Suppressor macrophage treated with lipopolysaccharide for 4 hours (primary cell): ENCODE measurements around the gene NDFIP1.

ENCODE experiments used
- DNase-seq: peaks from one replicate; pipeline ENCODE4 v3.0.0-alpha.2; 2020

NDFIP1 gene

DNA sequence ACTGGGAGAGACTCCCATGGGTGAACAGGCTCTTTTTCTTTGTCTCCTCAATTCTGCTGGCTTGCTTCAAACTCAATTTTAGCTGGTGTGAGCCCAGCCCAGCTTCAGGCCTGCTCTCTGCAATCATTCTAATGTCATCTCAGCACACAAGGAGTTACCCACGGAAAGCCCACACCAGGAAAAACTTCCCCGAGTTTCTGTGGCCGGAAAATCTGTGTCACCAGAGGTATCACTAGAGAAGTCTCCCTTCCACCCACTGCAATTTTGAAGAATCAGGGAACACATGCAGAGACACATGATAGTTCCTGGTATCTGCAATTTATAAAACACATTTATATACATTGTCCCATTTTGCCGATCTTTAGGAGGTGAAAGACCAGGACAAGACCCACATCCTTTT, 13.5 kb upstream of the NDFIP1 start:
- peak; percentile 68 for DNase-seq

DNA sequence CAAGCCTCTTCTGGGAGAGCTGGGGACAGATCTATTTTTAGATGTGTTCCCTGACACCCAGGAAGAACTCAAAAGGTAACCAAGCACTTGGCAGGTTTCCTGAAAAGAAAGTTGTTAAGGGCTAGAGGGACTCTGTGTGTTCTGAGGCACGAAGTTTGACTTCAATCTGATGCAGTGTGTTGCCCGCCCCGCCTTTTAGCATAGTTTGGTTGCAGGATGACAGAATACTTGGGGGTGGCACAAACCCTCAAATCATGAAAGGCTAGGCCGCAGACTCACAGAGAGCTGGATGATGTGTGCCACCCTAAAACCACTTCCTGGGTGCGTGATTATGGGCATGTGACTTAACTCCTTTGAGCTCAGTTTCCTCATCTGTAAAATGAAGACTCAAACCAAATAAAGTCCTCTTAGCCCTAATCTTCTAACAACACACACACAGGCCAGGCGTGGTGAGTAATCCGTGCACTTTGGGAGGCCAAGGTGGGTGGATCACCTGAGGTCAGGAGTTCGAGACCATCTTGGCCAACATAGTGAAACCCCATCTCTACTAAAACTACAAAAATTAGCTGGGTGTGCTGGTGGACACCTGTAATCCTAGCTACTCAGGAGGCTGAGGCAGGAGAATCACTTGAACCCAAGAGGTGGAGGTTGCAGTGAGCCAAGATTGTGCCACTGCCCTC, 12.8 kb upstream of the NDFIP1 start:
- DNase-seq: peak; percentile 57

DNA sequence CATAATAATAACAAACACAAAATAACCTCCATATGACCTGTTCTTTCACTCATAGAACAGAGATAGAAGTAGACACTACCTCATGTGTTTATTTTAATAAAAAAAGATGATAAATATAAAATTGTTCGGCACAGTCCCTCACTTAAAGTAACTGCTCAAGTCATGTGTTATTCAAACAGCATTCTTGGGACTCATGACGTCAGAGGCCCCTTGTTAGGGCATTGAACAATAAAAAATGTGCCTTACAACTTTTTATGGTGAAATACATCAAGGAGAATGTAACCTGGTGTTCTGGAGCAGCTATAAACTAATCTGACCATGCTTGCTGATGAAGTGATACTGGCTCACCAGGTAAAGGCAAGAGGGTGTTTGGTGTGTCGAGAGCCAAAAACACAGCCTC, 12.2 kb upstream of the NDFIP1 start:
- DNase-seq: no peak

DNA sequence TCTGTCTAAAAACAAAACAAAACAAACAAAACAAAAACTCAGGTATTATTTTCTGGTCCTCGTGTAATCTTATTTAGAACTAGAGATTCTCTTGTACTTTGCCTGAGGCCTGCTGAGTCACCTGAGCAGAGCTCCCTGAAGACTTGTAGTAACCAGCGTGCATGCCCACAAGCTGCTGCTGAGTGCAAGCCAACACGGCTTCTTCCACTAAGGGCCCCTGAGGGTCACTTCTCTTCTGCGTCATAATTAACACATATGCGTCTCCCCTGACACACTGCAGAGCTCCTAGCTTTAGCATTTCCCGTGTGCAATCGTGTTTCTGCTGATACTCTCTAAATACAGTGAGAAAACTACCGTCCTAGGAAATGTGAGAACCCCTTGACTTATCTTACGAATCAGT, 10.9 kb upstream of the NDFIP1 start:
- DNase-seq: no peak

DNA sequence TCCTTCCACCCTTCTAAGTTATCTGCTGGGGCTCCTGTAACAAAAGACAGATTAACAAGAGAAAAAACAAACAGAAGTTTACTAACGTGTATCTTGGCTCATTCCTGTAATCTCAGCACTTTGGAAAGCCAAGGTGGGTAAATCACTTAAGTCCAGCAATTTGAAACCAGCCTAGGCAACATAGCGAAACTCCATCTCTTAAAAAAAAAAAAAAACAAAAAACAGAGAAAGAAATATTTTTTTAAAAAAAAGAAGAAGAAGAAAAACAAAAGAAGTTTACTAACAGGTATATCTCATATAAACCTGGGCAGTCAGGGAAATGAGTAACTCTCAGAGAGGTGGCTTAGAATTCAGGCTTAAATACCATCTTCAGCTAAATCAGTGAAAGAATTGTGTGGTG, 10.3 kb upstream of the NDFIP1 start:
- DNase-seq: no peak

DNA sequence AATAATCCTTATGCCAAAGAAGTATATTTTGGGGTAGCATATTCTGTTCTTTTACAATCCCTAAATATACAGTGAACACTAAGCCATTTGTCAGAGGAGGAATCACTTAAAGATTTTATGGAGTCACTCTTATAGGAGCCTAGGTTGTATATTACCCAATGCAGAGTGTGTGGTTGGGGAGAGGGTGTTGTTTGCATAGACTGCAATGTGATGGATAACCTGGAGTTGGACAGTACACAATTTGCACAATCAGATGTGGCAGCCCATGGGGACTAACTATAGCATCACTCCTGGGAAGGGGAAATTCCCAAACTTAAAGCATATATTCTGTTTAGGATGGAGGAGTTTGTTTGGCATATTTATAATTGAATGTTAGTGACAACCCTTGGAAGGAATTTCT, 9.6 kb upstream of the NDFIP1 start:
- no peak for DNase-seq

DNA sequence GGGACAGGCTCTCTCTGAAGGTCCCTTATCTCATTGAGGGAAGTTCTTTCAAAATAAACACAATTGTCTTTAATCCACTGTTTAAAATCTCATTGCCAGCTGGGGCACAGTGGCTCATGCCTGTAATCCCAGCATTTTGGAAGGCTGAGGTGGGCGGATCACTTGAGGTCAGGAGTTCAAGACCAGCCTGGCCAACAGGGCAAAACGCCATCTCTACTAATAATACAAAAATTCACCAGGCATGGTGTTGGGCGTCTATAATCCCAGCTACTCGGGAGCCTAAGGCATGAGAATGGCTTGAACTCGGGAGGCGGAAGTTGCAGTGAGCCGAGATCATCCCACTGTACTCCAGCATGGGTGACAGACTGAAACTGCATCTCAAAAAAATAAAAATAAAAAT, 8.3 kb upstream of the NDFIP1 start:
- no peak for DNase-seq

DNA sequence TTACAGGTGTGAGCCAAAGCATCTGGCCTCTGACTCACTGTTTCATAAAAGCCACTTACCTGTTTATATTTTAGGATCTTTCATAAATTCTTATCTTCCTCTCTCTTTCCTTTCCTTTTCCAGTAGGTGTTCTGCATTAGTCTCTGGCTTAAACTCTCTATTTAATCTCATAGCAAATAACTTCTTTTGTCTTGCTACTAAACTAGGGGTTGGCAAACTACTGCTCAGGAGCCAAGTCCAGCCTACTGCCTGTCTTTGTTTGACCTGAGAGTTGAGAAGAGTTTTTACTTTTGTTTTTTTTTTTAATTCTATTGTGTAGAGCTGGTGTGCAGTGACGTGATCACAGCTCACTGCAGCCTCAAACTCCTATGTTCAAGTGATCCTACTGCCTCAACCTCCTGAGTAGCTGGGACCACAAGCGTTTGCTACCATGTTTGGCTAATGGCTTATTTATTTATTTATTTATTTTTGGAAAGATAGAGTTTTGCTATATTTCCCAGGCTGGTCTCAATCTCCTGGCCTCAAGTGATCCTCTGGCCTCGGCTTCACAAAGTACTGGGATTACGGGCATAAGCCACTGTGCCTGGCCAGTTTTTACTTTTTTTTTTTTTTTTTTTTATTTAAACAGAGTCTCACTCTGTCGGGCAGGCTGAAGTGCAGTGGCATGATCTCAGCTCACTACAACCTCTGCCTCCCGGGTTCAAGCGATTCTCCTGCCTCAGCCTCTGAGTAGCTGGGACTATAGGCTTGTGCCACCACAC, 5.4 kb upstream of the NDFIP1 start:
- no peak for DNase-seq

DNA sequence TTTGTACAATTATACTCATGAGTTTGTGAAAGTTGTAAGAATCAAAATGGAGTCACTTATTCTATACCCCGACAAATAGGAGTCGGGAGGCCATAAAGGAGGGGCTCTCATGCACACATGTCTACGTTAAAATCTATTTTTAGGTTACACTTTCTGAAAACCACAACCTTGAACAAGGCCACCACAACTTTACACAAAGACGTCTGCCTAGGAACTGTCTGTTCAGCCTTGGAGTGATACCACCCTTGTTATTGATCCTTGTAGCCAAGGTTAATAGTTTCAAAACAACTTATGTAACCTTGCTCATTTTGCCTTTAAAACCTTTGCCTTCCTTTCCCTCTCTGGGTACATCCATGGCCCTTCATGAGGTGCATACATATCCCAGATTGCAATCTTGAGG, 4.1 kb upstream of the NDFIP1 start:
- DNase-seq: no peak

DNA sequence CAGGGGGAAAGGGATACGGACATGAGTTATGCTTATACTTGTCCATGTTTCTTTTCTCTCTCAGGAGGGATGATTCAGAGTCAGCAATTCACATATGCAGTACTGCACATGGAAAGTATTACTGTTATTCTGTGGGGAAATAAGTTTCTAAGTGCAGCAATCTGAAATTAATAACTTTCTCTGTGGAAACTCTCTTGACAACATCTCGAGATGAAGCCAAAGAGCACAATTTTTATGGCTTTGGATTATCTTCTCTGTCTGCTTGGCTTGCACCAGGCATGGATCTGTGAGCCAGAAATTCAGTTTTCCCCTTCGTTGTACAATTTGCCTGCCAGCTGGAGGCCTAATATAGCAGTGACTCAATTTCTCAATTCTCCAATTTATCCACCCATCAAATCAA, 2.5 kb upstream of the NDFIP1 start:
- DNase-seq: no peak

DNA sequence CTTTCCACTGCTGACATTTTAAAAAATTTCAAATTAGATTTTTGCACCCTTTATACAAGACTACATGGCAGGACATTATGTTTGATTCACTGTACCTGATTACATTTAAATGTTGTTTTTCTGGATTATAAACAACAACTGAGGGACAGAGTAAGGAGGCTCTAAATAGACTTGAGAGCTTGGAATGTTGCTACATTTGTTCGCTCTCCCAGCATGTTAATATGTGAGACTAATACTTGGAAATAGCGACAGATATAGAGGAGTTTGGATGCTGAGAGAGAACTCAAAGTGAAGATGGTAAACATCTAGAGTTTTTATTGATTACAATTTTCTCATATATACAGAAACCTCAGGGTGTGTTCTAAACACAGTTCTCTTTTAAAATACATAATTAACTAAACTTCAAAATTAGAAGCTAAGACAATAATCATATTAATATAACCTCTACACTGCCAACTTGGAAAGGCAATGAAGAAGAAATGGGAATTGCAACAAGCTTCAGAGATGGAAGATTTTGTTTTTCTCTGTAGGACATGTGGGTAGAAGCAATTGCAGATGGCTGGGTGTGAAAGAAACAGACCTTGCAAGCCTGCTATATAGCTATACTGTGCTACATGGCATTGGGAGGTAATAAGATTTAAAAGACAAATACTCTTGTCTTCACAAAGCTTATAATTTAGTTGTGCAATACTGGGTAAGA, 1.4 kb upstream of the NDFIP1 start:
- no peak for DNase-seq

DNA sequence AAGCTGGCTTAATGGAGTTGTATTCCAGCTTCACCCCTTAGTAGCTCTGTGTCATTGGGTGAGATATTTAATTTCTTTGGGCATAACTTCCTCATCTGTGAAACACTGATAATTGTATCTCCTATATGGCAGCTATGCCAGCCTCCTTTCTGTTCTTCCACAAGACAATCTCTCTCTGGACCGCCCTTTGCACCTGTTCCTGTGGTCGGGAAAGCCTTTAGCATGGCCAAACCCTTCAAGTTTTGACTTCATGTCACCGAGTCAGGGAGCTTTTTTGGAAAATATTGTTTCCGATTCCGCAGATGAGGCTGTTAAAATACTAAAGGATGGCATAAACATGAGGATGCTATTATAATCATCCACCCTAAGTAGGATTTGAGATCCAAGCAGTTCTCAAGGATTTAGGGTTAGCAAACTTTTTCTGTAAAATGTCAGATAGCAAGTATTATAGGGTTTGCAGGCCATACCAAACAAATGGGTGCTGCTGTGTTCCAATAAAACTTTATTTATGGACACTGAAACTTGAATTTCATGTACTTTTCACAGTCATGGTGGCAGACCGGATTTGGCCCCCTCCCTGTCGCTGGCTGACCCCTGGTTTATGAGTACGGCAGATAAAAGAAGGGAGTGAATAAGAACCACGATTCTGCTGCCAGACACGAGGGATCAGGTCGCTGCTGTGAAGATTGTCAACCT, 695 bp upstream of the NDFIP1 start:
- no peak for DNase-seq

DNA sequence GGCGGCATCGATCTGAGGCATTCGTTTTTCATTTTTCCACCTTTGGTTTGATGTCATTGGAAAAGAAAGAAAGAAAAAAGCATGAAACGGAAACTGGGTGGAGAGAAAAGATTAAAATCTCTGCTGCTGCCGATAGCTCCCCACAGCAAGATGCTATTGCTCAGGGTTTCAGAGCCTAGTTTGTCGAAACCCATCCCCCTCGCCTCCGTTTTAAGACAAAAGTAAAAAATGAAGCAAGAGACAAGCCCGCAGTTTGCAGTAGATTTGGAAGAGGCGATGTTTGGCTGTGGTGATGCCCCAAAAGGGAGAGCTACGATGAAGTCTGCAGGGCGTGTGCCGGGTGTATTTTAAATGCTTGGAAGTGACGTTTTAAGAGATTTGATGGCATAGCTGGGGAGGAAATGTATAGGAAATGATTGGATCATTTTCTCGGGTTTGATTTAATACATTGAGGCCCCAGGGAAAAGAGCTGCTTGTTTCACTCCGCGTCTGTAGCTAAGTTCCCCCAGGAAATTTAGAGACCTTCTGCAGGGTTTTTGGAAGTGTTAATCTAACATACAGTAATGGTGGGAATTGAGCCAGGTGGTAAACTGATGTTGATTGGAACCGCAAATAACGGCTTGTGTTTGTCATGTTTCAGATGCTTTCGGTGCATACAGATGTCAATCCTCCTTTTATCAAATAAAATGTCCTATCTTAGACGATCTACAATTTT, 909 bp downstream of the NDFIP1 start:
- peak; percentile 36 for DNase-seq

DNA sequence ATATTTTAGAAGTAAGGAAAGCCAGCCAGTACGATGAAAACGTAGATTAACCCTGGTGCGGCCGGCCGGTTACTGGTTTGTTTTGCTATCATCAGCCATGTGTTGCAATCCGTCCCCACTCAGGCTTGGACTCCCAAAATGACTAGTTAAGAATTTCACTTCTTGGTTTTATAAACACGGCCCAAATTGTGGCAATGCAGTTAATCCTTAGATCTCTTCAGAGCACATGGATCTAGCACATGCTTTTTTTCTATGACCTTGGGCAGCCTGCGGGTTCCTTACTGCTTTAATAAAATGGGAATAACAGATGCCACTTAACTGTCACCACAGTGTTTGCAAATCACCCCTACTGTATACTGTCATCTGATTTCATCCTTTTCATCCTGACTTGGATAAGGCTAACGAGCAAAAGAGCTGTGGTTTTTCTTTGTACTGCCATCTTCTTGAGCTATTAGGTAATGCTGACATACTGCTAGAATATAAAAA, 1.5 kb downstream of the NDFIP1 start:
- DNase-seq: peak; percentile 88

DNA sequence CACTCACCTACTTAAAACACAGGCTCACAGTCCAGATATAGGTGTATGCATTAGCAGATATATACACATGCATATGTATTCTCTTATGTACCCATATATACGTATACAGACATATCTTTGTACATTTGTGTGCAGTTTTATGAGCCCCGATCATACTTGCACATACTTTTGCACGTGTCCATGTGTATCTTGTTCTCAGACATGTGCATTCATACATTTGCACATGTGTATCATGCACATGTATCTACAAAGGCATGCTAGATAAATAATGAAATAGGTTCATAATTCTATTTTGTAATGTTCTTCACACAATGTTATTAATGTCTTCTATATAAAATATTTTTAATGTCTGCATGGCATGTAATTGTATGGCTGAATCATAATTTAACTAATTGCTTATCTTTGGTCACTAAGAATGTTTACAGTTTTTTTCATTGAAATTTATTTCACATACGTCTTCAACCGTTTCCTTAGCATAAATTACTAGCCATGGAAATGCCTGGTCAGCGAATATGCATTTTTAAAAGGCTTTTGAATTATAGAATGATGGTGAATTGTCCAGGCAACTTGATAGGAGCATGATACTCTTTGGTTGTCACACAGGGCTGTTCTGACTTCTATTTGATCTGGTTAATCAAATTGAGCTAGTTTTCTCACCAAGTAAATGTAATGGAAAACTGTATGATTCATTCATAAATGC, 2.6 kb downstream of the NDFIP1 start:
- DNase-seq: no peak

DNA sequence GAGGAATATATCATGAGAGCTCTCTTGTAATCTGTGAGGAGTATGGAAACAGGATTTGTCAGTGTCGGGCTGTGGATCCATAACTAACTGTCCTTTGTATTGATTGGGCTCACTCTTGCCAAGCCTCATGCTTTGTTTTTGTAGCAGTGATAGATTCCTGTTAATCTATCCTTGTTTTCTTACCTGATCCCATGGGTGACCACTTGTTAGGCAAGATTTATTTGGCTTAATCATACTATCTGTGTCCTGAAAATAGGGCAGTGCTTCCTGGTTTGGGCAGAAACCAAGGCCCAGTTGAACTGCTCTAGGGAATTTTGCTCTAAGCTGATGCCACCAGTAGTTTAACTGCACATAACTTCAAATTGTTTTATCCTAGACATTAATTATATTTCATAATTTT, 6.1 kb downstream of the NDFIP1 start:
- no peak for DNase-seq

DNA sequence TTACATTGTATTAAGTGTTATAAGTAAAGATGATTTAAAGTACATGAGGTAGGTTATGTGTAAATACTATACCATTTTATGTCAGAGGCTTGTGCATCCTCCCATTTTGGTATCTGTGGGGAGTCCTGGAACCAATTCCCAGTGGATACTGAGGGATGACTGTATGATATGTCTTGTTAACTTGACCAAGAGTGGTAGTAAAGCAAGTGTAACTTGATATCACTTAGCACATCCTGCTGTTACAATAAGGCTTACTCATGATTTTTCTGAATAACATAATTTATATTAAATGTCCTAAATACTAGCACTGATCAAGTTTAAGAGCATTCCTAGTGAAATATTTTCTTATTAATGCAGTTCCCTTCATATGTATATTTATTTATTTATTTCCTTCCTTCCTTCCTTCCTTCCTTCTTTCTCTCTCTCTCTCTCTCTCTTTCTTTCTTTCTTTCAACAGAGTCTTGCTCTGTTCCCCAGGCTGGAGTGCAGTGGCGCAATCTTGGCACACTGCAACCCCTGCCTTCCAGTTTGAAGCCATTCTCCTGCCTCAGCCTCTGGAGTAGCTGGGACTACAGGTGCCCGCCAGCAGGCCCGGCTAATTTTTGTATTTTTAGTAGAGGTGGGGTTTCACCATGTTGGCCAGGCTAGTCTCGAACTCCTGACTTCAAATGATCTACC, 7.5 kb downstream of the NDFIP1 start:
- no peak for DNase-seq

DNA sequence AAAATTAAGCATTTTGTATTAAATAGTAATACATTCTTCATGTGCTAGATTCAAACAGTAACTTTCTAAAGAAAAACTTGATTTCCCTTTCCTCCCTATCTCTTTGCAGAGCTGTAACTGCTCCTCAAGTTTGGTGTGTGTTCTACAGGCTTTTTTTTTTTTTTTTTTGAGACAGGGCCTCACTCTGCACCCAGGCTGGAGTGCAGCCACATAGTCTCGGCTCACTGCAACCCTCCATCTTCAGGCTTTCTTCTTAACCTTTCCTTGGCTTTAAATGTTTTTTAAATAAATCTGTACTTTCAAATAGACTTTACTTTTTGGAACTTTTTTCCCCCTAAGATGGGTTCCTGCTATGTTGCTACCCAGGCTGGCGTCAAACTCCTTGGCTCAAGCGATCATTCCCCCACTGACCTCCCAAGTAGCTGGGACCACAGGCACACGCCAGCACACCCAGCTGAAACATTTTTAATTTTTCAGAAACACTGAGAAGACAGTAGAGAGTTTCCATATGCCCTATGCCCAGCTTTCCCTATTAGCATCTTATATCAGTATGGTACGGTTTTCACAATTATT, 9.1 kb downstream of the NDFIP1 start:
- no peak for DNase-seq

DNA sequence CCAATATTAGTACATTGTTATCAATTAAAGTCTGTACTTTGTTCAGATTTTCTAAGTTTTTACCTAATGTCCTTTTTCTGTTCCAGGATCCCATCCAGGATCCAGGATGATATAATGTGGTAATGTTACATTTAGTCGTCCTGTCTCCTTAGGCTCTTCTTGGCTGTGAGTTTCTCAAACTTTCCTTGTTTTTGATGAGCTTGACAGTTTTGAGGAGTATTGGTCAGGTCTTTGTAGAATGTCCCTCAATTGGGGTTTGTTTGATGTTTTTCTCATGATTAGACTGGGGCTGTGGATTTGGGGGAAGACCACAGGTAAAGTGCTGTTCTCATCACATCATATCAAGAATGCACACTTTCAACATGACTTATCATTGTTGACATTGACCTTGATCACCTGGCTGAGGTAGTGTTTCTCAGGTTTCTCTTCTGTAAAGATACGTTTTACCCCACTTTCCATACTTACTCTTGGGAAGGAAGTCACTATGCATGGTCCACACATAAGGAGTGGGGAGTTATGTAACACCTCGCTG, 9.6 kb downstream of the NDFIP1 start:
- DNase-seq: no peak

DNA sequence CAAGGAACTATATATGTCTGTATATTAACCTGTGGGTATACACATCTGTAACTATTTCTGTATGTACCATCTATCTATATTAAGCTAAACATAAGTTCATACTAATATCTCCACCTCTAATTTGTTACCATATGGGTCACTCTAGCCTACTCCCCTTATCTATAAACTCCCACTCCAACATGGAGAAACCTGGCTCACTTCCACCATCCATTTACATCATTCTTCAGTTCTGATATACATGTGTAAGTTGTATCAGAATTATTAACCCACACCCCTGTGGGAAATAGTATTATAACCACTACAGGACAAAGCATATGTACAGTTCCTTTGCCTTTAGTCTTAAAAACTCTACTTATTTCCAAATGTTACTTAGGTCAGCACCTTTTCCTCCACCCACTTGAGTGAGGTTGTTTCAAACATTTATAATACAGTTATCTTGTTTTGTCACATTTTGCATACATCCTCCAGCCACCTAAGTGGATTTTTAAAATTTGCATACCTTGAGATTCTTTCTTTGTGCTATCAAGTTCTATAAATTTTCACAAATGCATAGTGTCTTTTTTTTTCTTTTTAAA, 10.6 kb downstream of the NDFIP1 start:
- DNase-seq: no peak
